Measurements from ENCODE around the gene SMIM43. TPM values are rescaled to one million over a fixed set of nuclear protein-coding genes. Genes with fewer than 3 reads are reported as not detected.

SMIM43 gene
- polyA plus RNA-seq, 2 donors = 0.04 TPM; not detected in 1

DNA sequence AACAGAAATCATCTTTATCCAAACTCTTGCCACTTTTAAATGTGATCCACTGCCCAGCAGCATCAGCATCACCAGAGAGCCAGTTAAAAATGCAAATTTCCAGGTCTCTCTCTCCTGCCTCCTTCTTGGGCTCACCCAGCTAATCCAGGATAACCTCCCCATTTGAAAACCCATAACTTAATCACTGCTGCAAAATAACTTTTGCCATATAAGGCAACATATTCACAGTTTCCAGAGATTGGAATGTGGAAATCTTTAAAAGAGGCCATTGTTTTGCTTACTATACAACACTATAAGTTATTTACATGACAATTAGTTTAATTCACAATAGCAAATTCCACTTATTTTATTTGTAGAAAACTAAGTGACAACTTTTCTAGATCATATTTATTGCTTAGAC is 31.3 kb upstream of the SMIM43 start:
- H3K4me1 ChIP-seq (ENCODE audit: control insufficient read depth in 2 of 2, insufficient read depth in 2 of 2, low read length in 1 of 2) = no peaks in the 10 kb centered on the region
- no peak overlapping the region for H3K27ac ChIP-seq (ENCODE audit: low read depth in 2 of 2, low read length in 1 of 2)
- no peaks in the 10 kb centered on the region for H3K36me3 ChIP-seq (ENCODE audit: control insufficient read depth in 2 of 2, insufficient read depth in 2 of 2, low read length in 1 of 2)
- H3K9me3 ChIP-seq (ENCODE audit: control insufficient read depth in 2 of 2, insufficient read depth in 1 of 2, low read depth in 1 of 2, low read length in 1 of 2) = no peaks in the 10 kb centered on the region
- H3K4me3 ChIP-seq (ENCODE audit: low read depth in 1 of 2, low read length in 2 of 2) = no peak overlapping the region
- H3K27me3 ChIP-seq (ENCODE audit: control insufficient read depth in 1 of 2, insufficient read depth in 2 of 2, low read length in 2 of 2) = no peaks in the 10 kb centered on the region

DNA sequence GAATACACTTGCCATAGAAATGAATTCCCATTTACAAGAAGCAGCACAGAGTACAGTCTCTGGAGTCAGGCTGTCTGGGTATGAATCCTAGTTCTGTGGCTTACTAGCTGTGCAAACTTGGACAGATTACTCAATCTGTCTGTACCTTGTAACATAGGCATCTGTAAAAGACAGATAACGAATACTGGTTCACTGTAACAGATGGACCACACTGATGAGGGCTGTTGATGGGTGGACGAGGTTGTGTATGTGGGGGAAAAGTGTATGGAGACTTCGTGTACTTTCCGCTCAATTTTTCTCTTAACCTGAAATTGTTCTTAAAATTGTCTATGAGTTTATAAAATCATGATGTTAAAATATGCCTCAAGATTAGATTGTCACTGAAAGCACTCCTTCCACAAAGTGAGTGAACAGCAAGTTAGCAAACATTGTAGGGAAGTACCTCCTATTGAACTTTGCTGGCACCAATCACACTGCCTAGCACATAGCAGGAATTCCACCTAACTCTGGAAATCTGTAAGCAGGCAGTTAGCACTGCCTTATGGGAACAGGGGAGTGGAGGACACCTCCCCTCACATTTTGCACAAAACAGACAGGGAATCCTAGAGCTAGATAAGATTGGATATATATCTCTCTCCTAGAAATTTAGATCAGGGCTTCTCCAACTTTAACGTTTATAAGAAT is 29.7 kb upstream of the SMIM43 start:
- Histone ChIP-seq H3K4me3 (ENCODE audit: low read depth in 1 of 2, low read length in 2 of 2) (no peak overlapping the region), H3K9me3 (ENCODE audit: control insufficient read depth in 2 of 2, insufficient read depth in 1 of 2, low read depth in 1 of 2, low read length in 1 of 2) (no peaks in the 10 kb centered on the region), H3K27me3 (ENCODE audit: control insufficient read depth in 1 of 2, insufficient read depth in 2 of 2, low read length in 2 of 2) (no peaks in the 10 kb centered on the region), H3K4me1 (ENCODE audit: control insufficient read depth in 2 of 2, insufficient read depth in 2 of 2, low read length in 1 of 2) (no peaks in the 10 kb centered on the region), H3K27ac (ENCODE audit: low read depth in 2 of 2, low read length in 1 of 2) (no peak overlapping the region), H3K36me3 (ENCODE audit: control insufficient read depth in 2 of 2, insufficient read depth in 2 of 2, low read length in 1 of 2) (no peaks in the 10 kb centered on the region)
- 66 to 79% methylated on average over 5 of the region's 5 CpGs for WGBS, 2 donors

DNA sequence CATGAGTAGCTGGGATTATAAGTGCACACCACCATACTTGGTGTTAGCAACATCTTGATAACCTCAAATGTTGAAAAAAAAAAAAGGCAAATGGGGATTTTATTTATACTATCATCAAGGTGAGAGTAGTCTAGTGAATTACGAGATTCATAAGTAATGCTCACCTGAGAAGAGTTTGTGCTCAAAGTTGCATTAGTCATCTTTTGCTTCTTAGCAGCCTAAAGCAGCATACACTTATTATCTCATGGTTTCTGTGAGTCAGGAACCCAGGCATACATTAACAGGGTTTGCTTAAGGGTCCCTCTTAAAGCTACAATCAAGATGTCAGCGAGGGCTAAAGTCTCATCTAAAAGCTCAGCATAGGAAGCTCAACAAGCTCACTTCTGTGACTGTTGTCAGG is 28.0 kb upstream of the SMIM43 start:
- Histone ChIP-seq H3K4me1 (ENCODE audit: control insufficient read depth in 2 of 2, insufficient read depth in 2 of 2, low read length in 1 of 2) (no peaks in the 10 kb centered on the region), H3K36me3 (ENCODE audit: control insufficient read depth in 2 of 2, insufficient read depth in 2 of 2, low read length in 1 of 2) (no peaks in the 10 kb centered on the region), H3K4me3 (ENCODE audit: low read depth in 1 of 2, low read length in 2 of 2) (no peak overlapping the region), H3K27me3 (ENCODE audit: control insufficient read depth in 1 of 2, insufficient read depth in 2 of 2, low read length in 2 of 2) (no peaks in the 10 kb centered on the region), H3K9me3 (ENCODE audit: control insufficient read depth in 2 of 2, insufficient read depth in 1 of 2, low read depth in 1 of 2, low read length in 1 of 2) (no peaks in the 10 kb centered on the region), H3K27ac (ENCODE audit: low read depth in 2 of 2, low read length in 1 of 2) (no peak overlapping the region)
- WGBS, 2 donors = 91 to 92% methylated on average over 2 of the region's 2 CpGs

DNA sequence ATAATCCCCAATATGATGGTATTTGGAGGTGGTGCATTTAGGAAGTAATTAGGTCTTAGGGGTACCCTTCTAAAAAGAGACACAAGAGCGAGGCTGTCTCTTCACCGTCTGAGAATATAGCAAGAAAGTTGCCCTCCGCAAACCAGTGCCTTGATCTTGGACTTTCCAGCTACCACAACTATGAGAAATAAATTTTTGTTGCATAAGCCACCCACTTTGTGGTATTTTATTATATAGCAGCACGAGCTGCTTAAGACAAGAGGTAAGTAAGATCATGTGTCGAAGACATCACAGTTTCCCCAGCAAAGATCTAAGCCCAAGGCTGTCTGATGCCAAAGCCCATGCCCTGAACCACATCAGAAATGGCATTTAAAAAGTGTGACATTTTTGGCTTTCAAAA is 26.5 kb upstream of the SMIM43 start:
- WGBS, 2 donors = 85 to 87% methylated on average over 5 of the region's 5 CpGs
- Histone ChIP-seq H3K4me3 (ENCODE audit: low read depth in 1 of 2, low read length in 2 of 2) (no peak overlapping the region), H3K4me1 (ENCODE audit: control insufficient read depth in 2 of 2, insufficient read depth in 2 of 2, low read length in 1 of 2) (no peaks in the 10 kb centered on the region), H3K9me3 (ENCODE audit: control insufficient read depth in 2 of 2, insufficient read depth in 1 of 2, low read depth in 1 of 2, low read length in 1 of 2) (no peaks in the 10 kb centered on the region), H3K27ac (ENCODE audit: low read depth in 2 of 2, low read length in 1 of 2) (no peak overlapping the region), H3K27me3 (ENCODE audit: control insufficient read depth in 1 of 2, insufficient read depth in 2 of 2, low read length in 2 of 2) (no peaks in the 10 kb centered on the region), H3K36me3 (ENCODE audit: control insufficient read depth in 2 of 2, insufficient read depth in 2 of 2, low read length in 1 of 2) (no peaks in the 10 kb centered on the region)

DNA sequence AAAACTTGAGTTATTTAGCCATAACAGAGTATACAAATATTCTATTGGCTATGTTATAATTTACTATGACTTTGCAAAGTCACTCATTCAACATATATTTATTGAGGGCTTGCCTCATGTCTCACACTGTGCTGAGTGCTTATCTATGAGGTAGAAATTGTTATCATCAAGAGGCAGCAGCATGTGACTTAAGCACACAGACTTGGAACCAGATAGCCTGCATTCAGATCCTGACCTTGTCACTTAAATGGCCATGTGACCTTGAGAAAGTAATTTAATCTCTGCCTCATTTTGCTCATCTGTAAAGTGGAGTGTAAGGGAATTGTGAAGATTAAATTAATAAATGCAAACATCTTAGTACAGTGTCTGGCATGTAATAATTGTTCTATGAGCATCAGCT is 26.0 kb upstream of the SMIM43 start:
- Histone ChIP-seq H3K4me3 (ENCODE audit: low read depth in 1 of 2, low read length in 2 of 2) (no peak overlapping the region), H3K27ac (ENCODE audit: low read depth in 2 of 2, low read length in 1 of 2) (no peak overlapping the region)

DNA sequence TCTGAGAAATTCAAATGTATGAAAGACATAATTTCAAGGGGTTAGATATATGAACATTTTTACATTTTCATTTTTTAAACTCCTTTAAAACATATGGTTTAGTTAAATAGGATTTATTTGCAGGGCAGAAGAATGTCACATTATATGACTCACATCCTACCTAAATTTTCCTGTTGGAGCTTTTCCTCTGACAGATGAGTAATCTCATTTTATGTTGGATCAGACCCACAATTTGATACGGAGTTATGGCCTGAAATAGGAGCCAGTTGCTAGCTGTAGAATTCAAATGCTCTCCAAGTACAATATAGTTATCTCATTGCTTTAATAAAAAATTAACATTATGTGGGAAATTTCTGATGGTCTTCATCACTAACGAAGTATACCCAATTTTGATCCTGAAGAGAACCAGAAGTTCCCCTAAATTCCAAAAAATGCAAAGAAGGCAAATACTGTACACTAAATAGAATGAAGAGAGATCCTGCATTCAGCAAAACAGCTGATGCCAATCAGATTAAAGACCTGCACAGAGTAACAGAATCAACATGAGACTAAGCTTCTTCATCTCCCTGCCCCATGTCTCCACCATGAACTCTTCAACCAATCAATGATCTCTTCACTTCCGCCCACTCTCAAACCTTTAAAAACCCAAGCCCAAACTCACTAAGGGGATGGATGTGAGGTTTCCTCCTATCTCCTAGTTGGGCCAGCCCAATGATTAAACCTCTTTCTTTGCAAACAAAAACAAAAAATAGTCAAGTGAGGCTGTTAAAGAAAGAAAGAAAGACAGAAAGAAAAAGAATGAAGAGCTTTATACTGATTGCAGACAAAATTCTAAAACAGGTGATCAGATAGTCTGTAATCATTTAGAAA is 25.2 kb upstream of the SMIM43 start:
- H3K36me3 ChIP-seq (ENCODE audit: control insufficient read depth in 2 of 2, insufficient read depth in 2 of 2, low read length in 1 of 2) = no peaks in the 10 kb centered on the region
- no peak overlapping the region for H3K27ac ChIP-seq (ENCODE audit: low read depth in 2 of 2, low read length in 1 of 2)
- WGBS, 2 donors = 65 to 69% methylated on average over 3 of the region's 3 CpGs
- no peaks in the 10 kb centered on the region for H3K4me1 ChIP-seq (ENCODE audit: control insufficient read depth in 2 of 2, insufficient read depth in 2 of 2, low read length in 1 of 2)
- H3K9me3 ChIP-seq (ENCODE audit: control insufficient read depth in 2 of 2, insufficient read depth in 1 of 2, low read depth in 1 of 2, low read length in 1 of 2) = no peaks in the 10 kb centered on the region
- H3K27me3 ChIP-seq (ENCODE audit: control insufficient read depth in 1 of 2, insufficient read depth in 2 of 2, low read length in 2 of 2) = no peaks in the 10 kb centered on the region
- no peak overlapping the region for H3K4me3 ChIP-seq (ENCODE audit: low read depth in 1 of 2, low read length in 2 of 2)

More for the DNA sequence above, 26.0 kb upstream of the SMIM43 start:
- Histone ChIP-seq H3K27me3 (ENCODE audit: control insufficient read depth in 1 of 2, insufficient read depth in 2 of 2, low read length in 2 of 2) (no peaks in the 10 kb centered on the region), H3K4me1 (ENCODE audit: control insufficient read depth in 2 of 2, insufficient read depth in 2 of 2, low read length in 1 of 2) (no peaks in the 10 kb centered on the region), H3K36me3 (ENCODE audit: control insufficient read depth in 2 of 2, insufficient read depth in 2 of 2, low read length in 1 of 2) (no peaks in the 10 kb centered on the region), H3K9me3 (ENCODE audit: control insufficient read depth in 2 of 2, insufficient read depth in 1 of 2, low read depth in 1 of 2, low read length in 1 of 2) (no peaks in the 10 kb centered on the region)

DNA sequence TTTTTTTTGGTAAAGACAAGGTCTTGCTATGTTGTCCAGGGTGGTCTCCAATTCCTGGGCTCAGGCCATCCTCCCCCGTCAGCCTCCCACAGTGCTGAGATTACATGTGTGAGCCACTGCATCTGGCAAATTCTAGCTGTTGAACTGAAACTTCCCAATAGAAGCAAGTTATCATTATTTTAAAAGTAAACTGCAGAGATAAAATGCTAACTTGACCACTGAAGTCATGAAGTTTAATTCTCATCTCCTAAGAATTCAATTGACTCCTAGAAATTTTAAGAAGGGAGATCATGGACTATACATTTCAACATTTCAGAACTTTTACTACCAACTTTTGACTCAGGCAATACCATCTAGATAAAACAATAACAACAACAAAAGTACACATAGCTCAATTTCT is 24.5 kb upstream of the SMIM43 start:
- H3K36me3 ChIP-seq (ENCODE audit: control insufficient read depth in 2 of 2, insufficient read depth in 2 of 2, low read length in 1 of 2) = no peaks in the 10 kb centered on the region
- no peaks in the 10 kb centered on the region for H3K4me1 ChIP-seq (ENCODE audit: control insufficient read depth in 2 of 2, insufficient read depth in 2 of 2, low read length in 1 of 2)
- no peak overlapping the region for H3K4me3 ChIP-seq (ENCODE audit: low read depth in 1 of 2, low read length in 2 of 2)
- H3K9me3 ChIP-seq (ENCODE audit: control insufficient read depth in 2 of 2, insufficient read depth in 1 of 2, low read depth in 1 of 2, low read length in 1 of 2) = no peaks in the 10 kb centered on the region
- H3K27ac ChIP-seq (ENCODE audit: low read depth in 2 of 2, low read length in 1 of 2) = no peak overlapping the region
- 89 to 90% methylated on average over 1 of the region's 1 CpG for WGBS, 2 donors
- no peaks in the 10 kb centered on the region for H3K27me3 ChIP-seq (ENCODE audit: control insufficient read depth in 1 of 2, insufficient read depth in 2 of 2, low read length in 2 of 2)

DNA sequence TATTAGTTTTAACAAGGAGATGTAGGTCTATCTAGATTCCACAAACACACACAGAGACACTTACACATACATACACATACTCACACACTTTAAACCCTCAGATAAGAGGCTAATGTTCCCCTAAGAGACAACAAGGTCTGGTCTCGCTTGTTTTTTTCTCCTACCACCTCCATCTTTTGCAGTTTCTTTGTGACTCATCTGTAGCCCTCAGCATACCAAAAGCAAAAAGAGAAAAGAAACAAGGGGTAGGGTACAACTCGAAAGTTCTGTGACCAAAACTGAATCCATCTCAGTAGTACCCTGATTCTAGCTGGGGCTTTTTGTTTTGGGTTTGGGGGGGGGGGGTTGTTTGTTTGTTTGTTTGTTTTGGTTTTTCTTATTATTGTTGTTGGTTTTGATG is 23.9 kb upstream of the SMIM43 start:
- Histone ChIP-seq H3K36me3 (ENCODE audit: control insufficient read depth in 2 of 2, insufficient read depth in 2 of 2, low read length in 1 of 2) (no peaks in the 10 kb centered on the region), H3K4me3 (ENCODE audit: low read depth in 1 of 2, low read length in 2 of 2) (no peak overlapping the region), H3K27me3 (ENCODE audit: control insufficient read depth in 1 of 2, insufficient read depth in 2 of 2, low read length in 2 of 2) (no peaks in the 10 kb centered on the region), H3K9me3 (ENCODE audit: control insufficient read depth in 2 of 2, insufficient read depth in 1 of 2, low read depth in 1 of 2, low read length in 1 of 2) (peaks cover 0 to 2% of the 10 kb centered on the region in 2 donors), H3K27ac (ENCODE audit: low read depth in 2 of 2, low read length in 1 of 2) (no peak overlapping the region), H3K4me1 (ENCODE audit: control insufficient read depth in 2 of 2, insufficient read depth in 2 of 2, low read length in 1 of 2) (no peaks in the 10 kb centered on the region)
- WGBS, 2 donors = 65 to 81% methylated on average over 2 of the region's 2 CpGs

DNA sequence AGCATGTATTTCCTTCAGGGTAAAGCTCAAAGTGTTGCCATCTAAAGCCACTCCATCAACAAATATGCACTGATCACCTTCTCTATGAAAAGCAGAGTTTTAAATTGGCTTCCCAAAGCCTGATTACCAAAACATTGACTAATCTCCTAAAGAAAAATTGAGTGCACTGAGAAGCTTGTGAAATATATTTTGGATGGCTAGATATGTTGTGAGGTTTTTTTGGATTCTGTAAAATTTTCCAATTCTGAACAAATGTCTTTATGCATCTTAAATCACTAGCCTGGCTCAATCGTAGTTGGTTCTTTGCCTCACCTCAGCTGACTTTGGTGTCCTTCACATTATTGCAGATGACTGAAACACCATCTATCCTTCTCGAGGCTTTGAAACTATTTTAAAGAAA is 21.3 kb upstream of the SMIM43 start:
- H3K36me3 ChIP-seq (ENCODE audit: control insufficient read depth in 2 of 2, insufficient read depth in 2 of 2, low read length in 1 of 2) = no peaks in the 10 kb centered on the region
- WGBS, 2 donors = 77 to 89% methylated on average over 2 of the region's 2 CpGs
- peaks cover 0 to 2% of the 10 kb centered on the region in 2 donors for H3K9me3 ChIP-seq (ENCODE audit: control insufficient read depth in 2 of 2, insufficient read depth in 1 of 2, low read depth in 1 of 2, low read length in 1 of 2)
- H3K27ac ChIP-seq (ENCODE audit: low read depth in 2 of 2, low read length in 1 of 2) = no peak overlapping the region
- no peak overlapping the region for H3K4me3 ChIP-seq (ENCODE audit: low read depth in 1 of 2, low read length in 2 of 2)
- no peaks in the 10 kb centered on the region for H3K27me3 ChIP-seq (ENCODE audit: control insufficient read depth in 1 of 2, insufficient read depth in 2 of 2, low read length in 2 of 2)
- H3K4me1 ChIP-seq (ENCODE audit: control insufficient read depth in 2 of 2, insufficient read depth in 2 of 2, low read length in 1 of 2) = no peaks in the 10 kb centered on the region

DNA sequence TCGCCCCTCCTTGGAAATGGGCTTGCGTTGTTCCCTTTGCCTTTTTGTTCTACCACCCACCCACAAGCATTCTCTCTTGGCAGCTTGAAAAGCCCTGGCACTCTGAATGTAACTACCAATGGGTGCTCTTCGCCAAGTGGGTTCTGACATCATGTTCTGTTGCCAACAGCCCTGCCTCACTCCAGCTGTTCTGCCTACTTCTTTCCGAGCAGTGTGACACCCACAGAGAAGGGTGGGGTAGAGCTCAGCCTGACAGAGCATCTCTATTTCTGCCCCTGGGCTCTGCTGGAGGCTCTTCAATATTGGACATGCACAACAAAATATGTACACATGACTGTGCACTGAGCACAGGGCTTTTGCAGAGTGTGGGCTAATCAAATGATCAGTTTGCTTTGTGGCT is 20.5 kb upstream of the SMIM43 start:
- H3K36me3 ChIP-seq (ENCODE audit: control insufficient read depth in 2 of 2, insufficient read depth in 2 of 2, low read length in 1 of 2) = no peaks in the 10 kb centered on the region
- 57 to 65% methylated on average over 4 of the region's 4 CpGs for WGBS, 2 donors
- no peak overlapping the region for H3K4me3 ChIP-seq (ENCODE audit: low read depth in 1 of 2, low read length in 2 of 2)
- peaks cover 0 to 2% of the 10 kb centered on the region in 2 donors for H3K9me3 ChIP-seq (ENCODE audit: control insufficient read depth in 2 of 2, insufficient read depth in 1 of 2, low read depth in 1 of 2, low read length in 1 of 2)
- H3K4me1 ChIP-seq (ENCODE audit: control insufficient read depth in 2 of 2, insufficient read depth in 2 of 2, low read length in 1 of 2) = no peaks in the 10 kb centered on the region
- H3K27me3 ChIP-seq (ENCODE audit: control insufficient read depth in 1 of 2, insufficient read depth in 2 of 2, low read length in 2 of 2) = no peaks in the 10 kb centered on the region
- no peak overlapping the region for H3K27ac ChIP-seq (ENCODE audit: low read depth in 2 of 2, low read length in 1 of 2)

Data from esophagus (tissue), 2 donors.